Liver (tissue), 9 donors: ENCODE results near the gene PAQR9. TPM values are rescaled to one million over a fixed set of nuclear protein-coding genes. Genes with fewer than 3 reads are reported as not detected.

Source experiments
- DNase-seq: peaks from one replicate; pipeline ENCODE4 v3.0.0-alpha.2; 2017; ENCODE audit warnings: low spot score
- H3K27ac ChIP-seq, 2 donors: one replicate each; pipeline ENCODE4 v1.7.0; 2013; ENCODE audit warnings: inconsistent platforms in 2 of 2, low read length in 2 of 2, control low read depth in 1 of 2, low read depth in 1 of 2, mild to moderate bottlenecking in 1 of 2
- H3K27me3 ChIP-seq, 4 donors: one replicate each; pipeline versions ENCODE4 v1.6.1 to v1.7.0; 2013; ENCODE audit warnings: low read length in 3 of 4, inconsistent platforms in 1 of 4, mild to moderate bottlenecking in 1 of 4, moderate library complexity in 1 of 4; ENCODE audit not compliant: control insufficient read depth in 4 of 4, insufficient read depth in 4 of 4
- H3K36me3 ChIP-seq, 4 donors: one replicate each; pipeline versions ENCODE4 v1.6.1 to v1.7.0; 2013; ENCODE audit warnings: low read length in 3 of 4, mild to moderate bottlenecking in 3 of 4, low read depth in 1 of 4, moderate library complexity in 1 of 4; ENCODE audit not compliant: control insufficient read depth in 4 of 4, insufficient read depth in 3 of 4
- H3K4me1 ChIP-seq, 4 donors: one replicate each; pipeline versions ENCODE4 v1.6.1 to v1.7.0; 2013; ENCODE audit warnings: low read length in 3 of 4, mild to moderate bottlenecking in 3 of 4, moderate library complexity in 1 of 4; ENCODE audit not compliant: control insufficient read depth in 4 of 4, insufficient read depth in 4 of 4
- H3K4me3 ChIP-seq, 3 donors: one replicate each; pipeline versions ENCODE4 v1.6.1 to v1.7.0; 2013; ENCODE audit warnings: low read length in 3 of 3, control low read depth in 1 of 3, low read depth in 1 of 3, mild to moderate bottlenecking in 1 of 3
- H3K9ac ChIP-seq, 2 donors: one replicate each; pipeline ENCODE4 v1.7.0; 2013; ENCODE audit warnings: low read length in 2 of 2, mild to moderate bottlenecking in 2 of 2, moderate library complexity in 2 of 2, control low read depth in 1 of 2, low read depth in 1 of 2
- H3K9me3 ChIP-seq, 4 donors: one replicate each; pipeline versions ENCODE4 v1.6.1 to v1.7.0; 2013; ENCODE audit warnings: low read length in 3 of 4; ENCODE audit not compliant: control insufficient read depth in 4 of 4
- ATF3 ChIP-seq: IDR thresholded peaks from 2 replicates; pipeline ENCODE4 v1.6.1; 2016; ENCODE audit warnings: antibody characterized with exemption
- CTCF ChIP-seq: fragments of 150-350 bp; IDR thresholded peaks from 2 replicates; pipeline ENCODE4 v1.5.1; 2017; ENCODE audit warnings: improper control_type of control experiment, low read depth, low read length; ENCODE audit not compliant: missing input control
- EGR1 ChIP-seq, 2 donors: IDR thresholded peaks; 2 replicates each; pipeline ENCODE4 v1.6.1; 2016 to 2018; ENCODE audit warnings: antibody characterized with exemption in 2 of 2, low read depth in 2 of 2
- FOXA2 ChIP-seq: IDR thresholded peaks from 2 replicates; pipeline ENCODE4 v1.6.1; 2016; ENCODE audit warnings: antibody characterized with exemption
- GABPA ChIP-seq, 2 donors: IDR thresholded peaks in 1 of 2; conservative IDR thresholded peaks in 1 of 2; 2 replicates each; pipeline ENCODE4 v1.6.1; 2016; ENCODE audit warnings: antibody characterized with exemption in 2 of 2, mild to moderate bottlenecking in 1 of 2, moderate library complexity in 1 of 2
- HNF4A ChIP-seq, 2 donors: conservative IDR thresholded peaks; 2 replicates each; pipeline ENCODE4 v1.6.1; 2016; ENCODE audit warnings: antibody characterized with exemption in 2 of 2, mild to moderate bottlenecking in 2 of 2
- HNF4G ChIP-seq: IDR thresholded peaks from 2 replicates; pipeline ENCODE4 v1.6.1; 2016; ENCODE audit warnings: antibody characterized with exemption
- JUND ChIP-seq, 2 donors: IDR thresholded peaks; 2 replicates each; pipeline ENCODE4 v1.6.1; 2016; ENCODE audit warnings: antibody characterized with exemption in 2 of 2
- MAX ChIP-seq: IDR thresholded peaks from 2 replicates; pipeline ENCODE4 v1.6.1; 2016; ENCODE audit warnings: antibody characterized with exemption
- SP1 ChIP-seq: IDR thresholded peaks from 2 replicates; pipeline ENCODE4 v1.6.1; 2018; ENCODE audit warnings: antibody characterized with exemption, mild to moderate bottlenecking
- TAF1 ChIP-seq: conservative IDR thresholded peaks from 2 replicates; pipeline ENCODE4 v1.6.1; 2016; ENCODE audit warnings: antibody characterized with exemption, mild to moderate bottlenecking
- YY1 ChIP-seq: IDR thresholded peaks from 2 replicates; pipeline ENCODE4 v1.6.1; 2016; ENCODE audit warnings: antibody characterized with exemption, mild to moderate bottlenecking
- ZBTB33 ChIP-seq: IDR thresholded peaks from 2 replicates; pipeline ENCODE4 v1.6.1; 2016; ENCODE audit warnings: antibody characterized with exemption
- WGBS: extraction: QIAGEN DNeasy Blood & Tissue Kit; methylation state at CpG from one replicate; pipeline ENCODE4 v1.1.7; 2013; 5-methylcytosine and 5-hydroxymethylcytosine counted together
- polyA plus RNA-seq, 2 donors: library from polyadenylated mRNA; stranded (reverse) in 1 of 2; unstranded in 1 of 2; fragments of 200-250 nt in 1 of 2; fragments of >200 nt in 1 of 2; fragmentation: Nextera tagmentation in 1 of 2; extraction: Ambion mirVana in 1 of 2; gene quantifications; one replicate each; pipeline versions ENCODE4 v1.2.1 to v1.2.3, GENCODE V29; 2013 to 2015
- total RNA-seq, 2 donors: library from RNA; depleted of rRNA; stranded (reverse); fragments of >200 nt; gene quantifications; one replicate each; pipeline ENCODE4 v1.2.3, GENCODE V29; 2014
- donor health status: healthy.
- donor health status: healthy.
- donor health status: healthy.
- donor health status: healthy.
- donor health status: healthy.

PAQR9 gene
- total and polyA plus RNA-seq, 4 donors = 3.6 to 24.3 (median 12.6) TPM

- TF ChIP-seq ATF3 (peak; percentile 86), SP1 (peak; percentile 90), FOXA2 (peak; percentile 46), MAX (peak; percentile 54), GABPA (IDR thresholded peaks at IDR 0.05 in 1 of 2, conservative IDR thresholded peaks at IDR 0.05 in 1 of 2) (no peak)
Observed at GRCh38 chr3:142935963-142936362, 27.5 kb downstream of the PAQR9 start (continued).

GRCh38 chr3:142934887-142935269 lies 28.6 kb downstream of the PAQR9 start:
- Histone ChIP-seq H3K9ac (no peak overlapping the region), H3K9me3 (no peaks in the 10 kb centered on the region), H3K27ac (peak overlapping the region in 1 of 2 donors; percentile 33), H3K27me3 (no peaks in the 10 kb centered on the region), H3K4me1 (peaks cover 2 to 39% (median 29%) of the 10 kb centered on the region in 4 donors), H3K4me3 (no peak overlapping the region), H3K36me3 (no peaks in the 10 kb centered on the region)
- WGBS = 94% methylated on average over 3 of the region's 3 CpGs
- TF ChIP-seq TAF1 (no peak), ZBTB33 (no peak), MAX (no peak), ATF3 (no peak), HNF4A (conservative IDR thresholded peaks at IDR 0.05) (no peak), GABPA (IDR thresholded peaks at IDR 0.05 in 1 of 2, conservative IDR thresholded peaks at IDR 0.05 in 1 of 2) (no peak), EGR1 (IDR thresholded peaks at IDR 0.05; ENCODE audit: low read depth in 2 of 2) (no peak), SP1 (no peak), CTCF (no peak), HNF4G (no peak)
- DNase-seq = no peak

GRCh38 chr3:142934128-142934886 lies 29.2 kb downstream of the PAQR9 start:
- Histone ChIP-seq H3K36me3 (no peaks in the 10 kb centered on the region), H3K27ac (no peak overlapping the region), H3K9me3 (no peaks in the 10 kb centered on the region), H3K27me3 (no peaks in the 10 kb centered on the region), H3K4me1 (peaks cover 2 to 36% (median 26%) of the 10 kb centered on the region in 4 donors), H3K4me3 (no peak overlapping the region), H3K9ac (no peak overlapping the region)
- no peak for DNase-seq
- TF ChIP-seq SP1 = no peak
- TF ChIP-seq GABPA (IDR thresholded peaks at IDR 0.05 in 1 of 2, conservative IDR thresholded peaks at IDR 0.05 in 1 of 2) = no peak
- no peak for TF ChIP-seq YY1
- TF ChIP-seq HNF4G = no peak
- TF ChIP-seq JUND (IDR thresholded peaks at IDR 0.05) = no peak
- no peak for TF ChIP-seq ZBTB33
- TF ChIP-seq TAF1 = no peak
- TF ChIP-seq EGR1 (IDR thresholded peaks at IDR 0.05; ENCODE audit: low read depth in 2 of 2) = no peak
- TF ChIP-seq CTCF = no peak
- WGBS = 91% methylated on average over 7 of the region's 7 CpGs
